ENCODE measurements around the gene CSAG2. TPM values are rescaled to one million over a fixed set of nuclear protein-coding genes. Genes with fewer than 3 reads are reported as not detected.
"Not testable (repeated sequence)": the region's sequence is repeated elsewhere in the genome, so short reads cannot be mapped to it uniquely, and the experiment has no call there.

CSAG2 gene
- polyA plus RNA-seq: not detected
- long read RNA-seq, donor 1: 0 reads
- long read RNA-seq, donor 2: 0 reads
- long read RNA-seq, donor 3: 0 reads
- long read RNA-seq, donor 4: 0 reads
- long read RNA-seq, donor 5: 0 reads
- long read RNA-seq, donor 6: 0 reads
- long read RNA-seq, donor 7: 0 reads
- long read RNA-seq, donor 8: 0 reads
- long read RNA-seq, donor 9: 0 reads
- long read RNA-seq, donor 10: 0 reads

GRCh38 chrX:152709173-152709572 is at the start of gene CSAG2:
TSS of gene CSAG2 (minus strand) at chrX:152709273. CDS start at chrX:152709112, 161 bp downstream.
- H3K27me3 ChIP-seq (ENCODE audit: control insufficient read depth in 3 of 3, insufficient read depth in 3 of 3, low read length in 3 of 3); H3K36me3 ChIP-seq (ENCODE audit: control insufficient read depth in 3 of 3, insufficient read depth in 2 of 3, low read depth in 1 of 3, low read length in 3 of 3); H3K4me1 ChIP-seq (ENCODE audit: control insufficient read depth in 3 of 3, insufficient read depth in 2 of 3, low read depth in 1 of 3, low read length in 2 of 3); FAIRE-seq; H3K27ac ChIP-seq (ENCODE audit: low read depth in 1 of 3, low read length in 2 of 3); DNase-seq; H3K9me3 ChIP-seq (ENCODE audit: control insufficient read depth in 2 of 2, insufficient read depth in 1 of 2, low read depth in 1 of 2, low read length in 1 of 2); H3K4me3 ChIP-seq (ENCODE audit: low read depth in 1 of 3, low read length in 3 of 3): not testable (repeated sequence)
- WGBS, 3 donors: no CpG with 5 or more reads among the region's 2 CpGs

GRCh38 chrX:152754871-152755270 is 45.8 kb upstream of the CSAG2 start:
- DNase-seq; H3K4me1 ChIP-seq (ENCODE audit: control insufficient read depth in 3 of 3, insufficient read depth in 2 of 3, low read depth in 1 of 3, low read length in 2 of 3); H3K9me3 ChIP-seq (ENCODE audit: control insufficient read depth in 2 of 2, insufficient read depth in 1 of 2, low read depth in 1 of 2, low read length in 1 of 2); FAIRE-seq; H3K27me3 ChIP-seq (ENCODE audit: control insufficient read depth in 3 of 3, insufficient read depth in 3 of 3, low read length in 3 of 3); H3K27ac ChIP-seq (ENCODE audit: low read depth in 1 of 3, low read length in 2 of 3); H3K36me3 ChIP-seq (ENCODE audit: control insufficient read depth in 3 of 3, insufficient read depth in 2 of 3, low read depth in 1 of 3, low read length in 3 of 3); H3K4me3 ChIP-seq (ENCODE audit: low read depth in 1 of 3, low read length in 3 of 3): not testable (repeated sequence)
- WGBS, 3 donors: no CpG with 5 or more reads among the region's 5 CpGs

- H3K27ac ChIP-seq (ENCODE audit: low read depth in 1 of 3, low read length in 2 of 3); DNase-seq; H3K36me3 ChIP-seq (ENCODE audit: control insufficient read depth in 3 of 3, insufficient read depth in 2 of 3, low read depth in 1 of 3, low read length in 3 of 3); H3K9me3 ChIP-seq (ENCODE audit: control insufficient read depth in 2 of 2, insufficient read depth in 1 of 2, low read depth in 1 of 2, low read length in 1 of 2); H3K4me3 ChIP-seq (ENCODE audit: low read depth in 1 of 3, low read length in 3 of 3); H3K27me3 ChIP-seq (ENCODE audit: control insufficient read depth in 3 of 3, insufficient read depth in 3 of 3, low read length in 3 of 3); H3K4me1 ChIP-seq (ENCODE audit: control insufficient read depth in 3 of 3, insufficient read depth in 2 of 3, low read depth in 1 of 3, low read length in 2 of 3); FAIRE-seq: not testable (repeated sequence)
- WGBS, 3 donors: no CpG with 5 or more reads among the region's 35 CpGs
Measured at GRCh38 chrX:152753686-152754650, 44.9 kb upstream of the CSAG2 start, which contains the start of gene MAGEA2. TSS of gene MAGEA2 (minus strand) at chrX:152753842. CDS start at chrX:152751363, 2,479 bp downstream.

- no peaks in the 10 kb centered on the region for H3K27me3 ChIP-seq (ENCODE audit: control insufficient read depth in 3 of 3, insufficient read depth in 3 of 3, low read length in 3 of 3)
- FAIRE-seq: no peak
- H3K9me3 ChIP-seq (ENCODE audit: control insufficient read depth in 2 of 2, insufficient read depth in 1 of 2, low read depth in 1 of 2, low read length in 1 of 2): no peaks in the 10 kb centered on the region
Measured at GRCh38 chrX:152738560-152738959, 29.5 kb upstream of the CSAG2 start.

GRCh38 chrX:152736528-152736927 is 27.5 kb upstream of the CSAG2 start:
- H3K27ac ChIP-seq (ENCODE audit: low read depth in 1 of 3, low read length in 2 of 3); DNase-seq; H3K4me1 ChIP-seq (ENCODE audit: control insufficient read depth in 3 of 3, insufficient read depth in 2 of 3, low read depth in 1 of 3, low read length in 2 of 3); H3K9me3 ChIP-seq (ENCODE audit: control insufficient read depth in 2 of 2, insufficient read depth in 1 of 2, low read depth in 1 of 2, low read length in 1 of 2); H3K4me3 ChIP-seq (ENCODE audit: low read depth in 1 of 3, low read length in 3 of 3); FAIRE-seq; H3K36me3 ChIP-seq (ENCODE audit: control insufficient read depth in 3 of 3, insufficient read depth in 2 of 3, low read depth in 1 of 3, low read length in 3 of 3); H3K27me3 ChIP-seq (ENCODE audit: control insufficient read depth in 3 of 3, insufficient read depth in 3 of 3, low read length in 3 of 3): not testable (repeated sequence)
- 82 to 87% (median 86%) methylated on average over 12 of the region's 12 CpGs for WGBS, 3 donors

More at GRCh38 chrX:152738560-152738959, 29.5 kb upstream of the CSAG2 start:
- Histone ChIP-seq H3K36me3 (ENCODE audit: control insufficient read depth in 3 of 3, insufficient read depth in 2 of 3, low read depth in 1 of 3, low read length in 3 of 3) (no peaks in the 10 kb centered on the region), H3K27ac (ENCODE audit: low read depth in 1 of 3, low read length in 2 of 3) (no peak overlapping the region), H3K4me1 (ENCODE audit: control insufficient read depth in 3 of 3, insufficient read depth in 2 of 3, low read depth in 1 of 3, low read length in 2 of 3) (no peaks in the 10 kb centered on the region), H3K4me3 (ENCODE audit: low read depth in 1 of 3, low read length in 3 of 3) (no peak overlapping the region)
- no peak for DNase-seq
- WGBS, 3 donors: 79 to 92% (median 85%) methylated on average over 5 of the region's 5 CpGs

- no peak overlapping the region for H3K27ac ChIP-seq (ENCODE audit: low read depth in 1 of 3, low read length in 2 of 3)
- H3K4me1 ChIP-seq (ENCODE audit: control insufficient read depth in 3 of 3, insufficient read depth in 2 of 3, low read depth in 1 of 3, low read length in 2 of 3): no peaks in the 10 kb centered on the region
- no peaks in the 10 kb centered on the region for H3K9me3 ChIP-seq (ENCODE audit: control insufficient read depth in 2 of 2, insufficient read depth in 1 of 2, low read depth in 1 of 2, low read length in 1 of 2)
- FAIRE-seq (no peak), DNase-seq (no peak)
- H3K4me3 ChIP-seq (ENCODE audit: low read depth in 1 of 3, low read length in 3 of 3): no peak overlapping the region
- H3K36me3 ChIP-seq (ENCODE audit: control insufficient read depth in 3 of 3, insufficient read depth in 2 of 3, low read depth in 1 of 3, low read length in 3 of 3): no peaks in the 10 kb centered on the region
- WGBS, 3 donors: 89 to 96% (median 89%) methylated on average over 11 to 12 of the region's 12 CpGs
- H3K27me3 ChIP-seq (ENCODE audit: control insufficient read depth in 3 of 3, insufficient read depth in 3 of 3, low read length in 3 of 3): no peaks in the 10 kb centered on the region
Measured at GRCh38 chrX:152735860-152736511, 26.9 kb upstream of the CSAG2 start.

- no peaks in the 10 kb centered on the region for H3K36me3 ChIP-seq (ENCODE audit: control insufficient read depth in 3 of 3, insufficient read depth in 2 of 3, low read depth in 1 of 3, low read length in 3 of 3)
- FAIRE-seq (no peak), DNase-seq (no peak)
- H3K27ac ChIP-seq (ENCODE audit: low read depth in 1 of 3, low read length in 2 of 3): no peak overlapping the region
- no peak overlapping the region for H3K4me3 ChIP-seq (ENCODE audit: low read depth in 1 of 3, low read length in 3 of 3)
- H3K9me3 ChIP-seq (ENCODE audit: control insufficient read depth in 2 of 2, insufficient read depth in 1 of 2, low read depth in 1 of 2, low read length in 1 of 2): no peaks in the 10 kb centered on the region
- WGBS, 3 donors: 57 to 85% (median 80%) methylated on average over 2 of the region's 2 CpGs
- no peaks in the 10 kb centered on the region for H3K27me3 ChIP-seq (ENCODE audit: control insufficient read depth in 3 of 3, insufficient read depth in 3 of 3, low read length in 3 of 3)
- no peaks in the 10 kb centered on the region for H3K4me1 ChIP-seq (ENCODE audit: control insufficient read depth in 3 of 3, insufficient read depth in 2 of 3, low read depth in 1 of 3, low read length in 2 of 3)
Measured at GRCh38 chrX:152735101-152735500, 26.0 kb upstream of the CSAG2 start.

- not testable (repeated sequence) for H3K27ac ChIP-seq (ENCODE audit: low read depth in 1 of 3, low read length in 2 of 3); H3K4me3 ChIP-seq (ENCODE audit: low read depth in 1 of 3, low read length in 3 of 3); H3K36me3 ChIP-seq (ENCODE audit: control insufficient read depth in 3 of 3, insufficient read depth in 2 of 3, low read depth in 1 of 3, low read length in 3 of 3); H3K27me3 ChIP-seq (ENCODE audit: control insufficient read depth in 3 of 3, insufficient read depth in 3 of 3, low read length in 3 of 3); FAIRE-seq; H3K4me1 ChIP-seq (ENCODE audit: control insufficient read depth in 3 of 3, insufficient read depth in 2 of 3, low read depth in 1 of 3, low read length in 2 of 3); DNase-seq; H3K9me3 ChIP-seq (ENCODE audit: control insufficient read depth in 2 of 2, insufficient read depth in 1 of 2, low read depth in 1 of 2, low read length in 1 of 2)
- 93 to 94% (median 94%) methylated on average over 19 to 22 of the region's 22 CpGs for WGBS, 3 donors
Measured at GRCh38 chrX:152734143-152734858, 25.2 kb upstream of the CSAG2 start.
